Endothelial cell of umbilical vein (primary cell): ENCODE data around the gene ATP6V1F. TPM values are rescaled to one million over a fixed set of nuclear protein-coding genes. Genes with fewer than 3 reads are reported as not detected.

ENCODE experiments used
- BruUV-seq: library from RNA; stranded (reverse); fragments of 400-500 nt; replicated peaks from 2 replicates; lab custom pipeline; 2021; lab: Mats Ljungman, UMichigan
- CTCF ChIA-PET: fragments of 300-600, 350-600 bp; sonication (Branson Sonifier 250); formaldehyde crosslinking; loops from one replicate; lab custom pipeline; 2021; ENCODE audit warnings: antibody characterized with exemption, inconsistent platforms; lab: Charles Lee
- POLR2A ChIA-PET: fragments of 300-600, 350-600 bp; sonication (Branson Sonifier 250); formaldehyde crosslinking; loops from one replicate; lab custom pipeline; 2021; ENCODE audit warnings: antibody characterized with exemption, inconsistent platforms; lab: Charles Lee
- DNase-seq: peaks from one replicate; pipeline ENCODE4 v3.0.0-alpha.2; 2011; ENCODE audit warnings: low read depth, low spot score
- FAIRE-seq: peaks from 2 replicates; lab custom pipeline; 2011; peaks lifted over from hg19 to GRCh38; lab: Jason Lieb, UNC
- H2AFZ ChIP-seq: 2 replicates; pipeline ENCODE4 v1.6.0; 2012; ENCODE audit warnings: low read depth, low read length, control low read depth, inconsistent platforms
- H3K27ac ChIP-seq: 2 replicates; pipeline ENCODE4 v1.5.1; 2011; ENCODE audit warnings: low read depth, mild to moderate bottlenecking, control low read depth, low read length, moderate library complexity; ENCODE audit not compliant: insufficient read depth
- H3K27me3 ChIP-seq, 2 experiments: 2 replicates each; pipeline versions ENCODE4 v1.6.0 to v1.6.1; 2011; ENCODE audit warnings: low read length in 2 of 2, mixed read lengths in 1 of 2; ENCODE audit not compliant: control insufficient read depth in 2 of 2, insufficient read depth in 2 of 2
- H3K36me3 ChIP-seq, 2 experiments: 2 replicates in 1 of 2; 3 replicates in 1 of 2; pipeline ENCODE4 v1.5.1; 2011; ENCODE audit warnings: low read length in 2 of 2, mild to moderate bottlenecking in 1 of 2, moderate library complexity in 1 of 2; ENCODE audit not compliant: control insufficient read depth in 2 of 2, insufficient read depth in 2 of 2; ENCODE audit errors: extremely low read depth in 1 of 2
- H3K4me1 ChIP-seq: 3 replicates; pipeline ENCODE4 v1.5.1; 2011; ENCODE audit warnings: mild to moderate bottlenecking, low read length; ENCODE audit not compliant: control insufficient read depth, insufficient read depth; ENCODE audit errors: extremely low read depth
- H3K4me2 ChIP-seq: 2 replicates; pipeline ENCODE4 v1.6.1; 2011; ENCODE audit warnings: low read length, control low read depth, mixed read lengths; ENCODE audit not compliant: insufficient read depth
- H3K4me3 ChIP-seq, 3 experiments: fragments of 200-600 bp in 1 of 3; sonication (generic), shearing (Covaris generic) in 1 of 3; replicated peaks in 1 of 3; 2 replicates each; pipeline ENCODE4 v1.5.1; 2011 to 2016; ENCODE audit warnings: control low read depth in 3 of 3, low read length in 3 of 3, mild to moderate bottlenecking in 2 of 3, inconsistent platforms in 1 of 3, low read depth in 1 of 3, moderate library complexity in 1 of 3; ENCODE audit not compliant: insufficient read depth in 1 of 3
- H3K79me2 ChIP-seq: 2 replicates; pipeline ENCODE4 v1.6.0; 2012; ENCODE audit warnings: low read length, inconsistent platforms; ENCODE audit not compliant: control insufficient read depth, insufficient read depth
- H3K9ac ChIP-seq: replicated peaks from 2 replicates; pipeline ENCODE3; 2011; ENCODE audit warnings: low read length, control low read depth; ENCODE audit not compliant: insufficient read depth; ENCODE audit errors: extremely low read depth
- H3K9me1 ChIP-seq: replicated peaks from 3 replicates; pipeline ENCODE4 v1.6.0; 2011; ENCODE audit warnings: mild to moderate bottlenecking, low read length; ENCODE audit not compliant: control insufficient read depth, insufficient read depth; ENCODE audit errors: extremely low read depth
- H3K9me3 ChIP-seq: replicated peaks from 2 replicates; pipeline ENCODE4 v1.5.1; 2012; ENCODE audit warnings: low read length, inconsistent platforms; ENCODE audit not compliant: control insufficient read depth, insufficient read depth
- H4K20me1 ChIP-seq: replicated peaks from 2 replicates; pipeline ENCODE3; 2011; ENCODE audit warnings: mild to moderate bottlenecking, low read length; ENCODE audit not compliant: control insufficient read depth, insufficient read depth; ENCODE audit errors: extremely low read depth
- CTCF ChIP-seq, 2 donors: IDR thresholded peaks; 1 replicate in 1 of 2; 2 replicates in 1 of 2; pipeline ENCODE4 v1.5.1; 2011; ENCODE audit warnings: low read length in 2 of 2, mild to moderate bottlenecking in 2 of 2, moderate library complexity in 2 of 2, control low read depth in 1 of 2, inconsistent platforms in 1 of 2, low read depth in 1 of 2; ENCODE audit not compliant: insufficient read depth in 1 of 2; ENCODE audit errors: extremely low read depth in 1 of 2
- EZH2 ChIP-seq: IDR thresholded peaks from 2 replicates; pipeline ENCODE4 v1.6.1; 2012; ENCODE audit warnings: borderline replicate concordance, low read depth, mild to moderate bottlenecking, moderate library complexity, low read length, inconsistent platforms; ENCODE audit not compliant: severe bottlenecking
- FOS ChIP-seq: IDR thresholded peaks from 2 replicates; pipeline ENCODE4 v1.6.1; 2011; ENCODE audit warnings: mild to moderate bottlenecking, low read length, moderate library complexity, borderline replicate concordance; ENCODE audit not compliant: insufficient read depth
- GATA2 ChIP-seq: IDR thresholded peaks from 2 replicates; pipeline ENCODE4 v1.7.0; 2011; ENCODE audit warnings: low read depth, mild to moderate bottlenecking, moderate library complexity, mixed read lengths, low read length; ENCODE audit not compliant: insufficient read length, insufficient read depth
- JUN ChIP-seq: IDR thresholded peaks from 2 replicates; pipeline ENCODE4 v1.6.1; 2011; ENCODE audit warnings: borderline replicate concordance, low read depth; ENCODE audit not compliant: insufficient read length, insufficient read depth
- MAX ChIP-seq: IDR thresholded peaks from 2 replicates; pipeline ENCODE4 v1.6.1; 2011; ENCODE audit not compliant: insufficient read depth, insufficient read length
- MYC ChIP-seq: IDR thresholded peaks from one replicate; pipeline ENCODE4 v1.6.1; 2011; ENCODE audit warnings: mild to moderate bottlenecking, low read depth, low read length
- POLR2A ChIP-seq: IDR thresholded peaks from 2 replicates; pipeline ENCODE4 v1.6.1; 2012; ENCODE audit warnings: low read depth, mild to moderate bottlenecking, control low read depth, low read length
- POLR2AphosphoS5 ChIP-seq: IDR thresholded peaks from 2 replicates; pipeline ENCODE4 v1.6.1; 2012; ENCODE audit warnings: low read depth, mild to moderate bottlenecking, control low read depth, low read length, moderate library complexity; ENCODE audit not compliant: insufficient read depth
- dilution Hi-C: fragments of 300-500 bp; cut with MboI; formaldehyde crosslinking; loops from one replicate; pipeline ENCODE4 v1.15.0; 2019; ENCODE audit warnings: low sequenced_read_pairs; ENCODE audit not compliant: extremely low pct_ligation_motif_present
- intact Hi-C: fragments of 100-400 bp; cut with micrococcal nuclease; formaldehyde crosslinking; loops from one replicate; pipeline ENCODE4 v1.10.0; 2022
- polyA plus RNA-seq, 4 experiments: library from polyadenylated mRNA; depleted of rRNA in 3 of 4; stranded (reverse) in 3 of 4; unstranded in 1 of 4; fragments of >200 nt; gene quantifications; 2 replicates each; pipeline versions ENCODE4 v1.2.1 to v1.2.3, GENCODE V29; 2011 to 2012; ENCODE audit warnings: missing spikeins in 1 of 4
- total RNA-seq: library from RNA; stranded (reverse); gene quantifications from 2 replicates; pipeline ENCODE4 v1.2.3, GENCODE V29; 2021

ATP6V1F gene
- total and polyA plus RNA-seq, 2 donors (not counting 3 experiments of a cell fraction or from before 2014, with no cell fraction given) = 156 to 360 TPM

DNA sequence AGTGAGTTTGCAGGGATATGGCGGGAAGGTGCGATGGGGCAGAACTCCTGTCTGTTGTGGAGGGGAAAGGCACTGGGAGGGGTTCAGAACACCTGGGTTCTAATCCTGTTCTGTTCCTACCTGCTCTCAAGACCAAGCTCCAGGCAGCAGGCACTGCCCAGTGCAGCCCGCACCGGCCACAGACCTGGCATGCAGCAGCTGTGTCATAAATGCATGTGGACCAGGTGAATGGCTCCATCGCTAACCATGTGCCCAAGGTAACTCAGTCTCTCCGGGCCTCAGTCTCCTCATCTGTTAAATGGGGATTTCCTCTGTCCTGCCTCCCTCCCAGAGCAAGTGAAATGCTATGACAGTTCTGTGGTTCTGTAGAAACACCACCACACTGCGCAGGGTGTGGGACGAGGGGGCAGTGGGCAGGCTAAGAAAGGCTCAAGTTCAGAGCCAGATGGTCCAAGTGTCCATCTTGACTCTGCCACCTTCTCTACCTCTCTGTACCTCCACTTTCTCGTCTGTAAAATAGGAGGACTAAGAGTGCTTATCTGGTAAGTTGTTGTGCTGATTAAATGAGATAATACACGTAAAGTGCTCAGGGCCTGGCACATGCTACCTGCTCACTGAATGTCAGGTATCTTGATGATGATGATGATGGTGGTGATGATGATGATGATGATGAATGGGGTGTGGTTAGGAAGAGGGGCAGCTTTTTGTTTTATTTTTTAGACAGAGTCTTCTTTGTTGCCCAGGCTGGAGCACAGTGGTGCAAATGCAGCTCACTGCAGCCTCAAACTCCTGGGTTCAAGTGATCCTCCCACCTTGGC, 22.9 kb downstream of the ATP6V1F start:
- intact Hi-C loops = no loop called here
- no TSS peak for BruUV-seq
- TF ChIP-seq POLR2AphosphoS5 = no peak
- Histone ChIP-seq H3K79me2 (no peaks in the 10 kb centered on the region), H3K36me3 (no peaks in the 10 kb centered on the region), H3K9me1 (no peaks in the 10 kb centered on the region), H3K4me1 (no peaks in the 10 kb centered on the region), H4K20me1 (no peaks in the 10 kb centered on the region), H3K9ac (no peak overlapping the region), H2AFZ (no peak overlapping the region), H3K4me2 (no peak overlapping the region), H3K27me3 (peaks cover 1 to 2% of the 10 kb centered on the region in 2 experiments), H3K9me3 (no peaks in the 10 kb centered on the region), H3K4me3 (no peak overlapping the region), H3K27ac (no peak overlapping the region)
- FAIRE-seq (no peak), DNase-seq (no peak)
- CTCF ChIA-PET = interaction anchor here (0.9 to 2.8 kb wide), 5 partner anchors 10 to 426 kb away, joined by 3 to 10 read pairs (median 5); partner anchors contain the start of gene ATP6V1F
- dilution Hi-C loops = no loop called here
- POLR2A ChIA-PET = interaction anchor here (0.7 kb wide), 1 partner anchor 459 kb away, joined by 3 read pairs; no protein-coding TSS in a partner anchor

DNA sequence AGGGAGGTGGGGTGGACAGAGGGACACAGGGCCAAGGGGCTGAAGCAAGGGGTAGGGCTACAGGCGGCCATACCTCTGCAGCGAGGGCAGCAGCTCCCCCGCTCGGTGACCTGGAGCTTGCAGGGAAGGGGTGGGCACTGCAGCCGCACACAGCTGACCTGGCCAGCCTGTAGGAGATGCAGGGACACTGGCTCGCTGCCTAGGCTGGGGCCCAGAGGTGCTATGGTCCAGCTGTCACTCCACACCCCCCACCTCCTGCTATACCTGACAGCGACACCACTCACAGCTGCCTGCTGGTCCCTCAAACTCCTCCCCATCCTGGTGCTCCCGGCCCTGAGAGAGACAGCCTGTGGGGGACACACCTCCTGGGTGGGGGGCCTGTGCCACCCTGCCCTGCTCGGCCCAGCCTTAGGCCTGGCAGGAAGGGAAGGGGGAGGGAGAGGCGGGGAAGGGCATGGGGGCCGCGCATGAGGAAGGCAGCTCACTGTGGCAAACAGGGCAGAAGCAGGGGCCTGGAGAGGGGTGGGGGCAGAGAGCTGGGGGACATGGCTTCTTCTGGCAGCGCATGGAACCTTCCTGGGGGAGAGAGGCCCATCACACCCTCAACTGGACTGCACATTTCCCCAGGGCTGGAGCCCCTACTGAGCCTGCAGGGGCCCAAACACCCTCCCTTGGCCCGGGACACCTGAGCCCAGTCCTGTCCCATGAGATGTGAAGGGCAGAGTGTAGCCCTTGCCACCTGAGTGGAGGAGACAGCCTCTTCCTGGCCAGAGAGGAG, 23.9 kb downstream of the ATP6V1F start:
- TF ChIP-seq MAX (no peak), GATA2 (no peak), POLR2A (no peak), EZH2 (no peak), POLR2AphosphoS5 (no peak), MYC (no peak), CTCF (IDR thresholded peaks at IDR 0.05; ENCODE audit: extremely low read depth in 1 of 2, insufficient read depth in 1 of 2, low read depth in 1 of 2, low read length in 2 of 2) (no peak), FOS (no peak), JUN (no peak)
- H4K20me1 ChIP-seq = no peaks in the 10 kb centered on the region
- no peaks in the 10 kb centered on the region for H3K9me1 ChIP-seq
- no peak overlapping the region for H3K27ac ChIP-seq
- FAIRE-seq (no peak), DNase-seq (no peak)
- BruUV-seq = no TSS peak
- H3K4me3 ChIP-seq = no peak overlapping the region
- dilution Hi-C loops (no loop called here), intact Hi-C loops (no loop called here)
- H3K4me1 ChIP-seq = no peaks in the 10 kb centered on the region
- no peaks in the 10 kb centered on the region for H3K79me2 ChIP-seq
- H2AFZ ChIP-seq = no peak overlapping the region
- ChIA-PET POLR2A (no interaction called here), CTCF (interaction anchor here (0.9 to 2.0 kb wide), 2 partner anchors 11 to 427 kb away, joined by 3 to 5 read pairs; no protein-coding TSS in a partner anchor)
- H3K27me3 ChIP-seq = peaks cover 6 to 10% of the 10 kb centered on the region in 2 experiments
- no peak overlapping the region for H3K4me2 ChIP-seq
- H3K9me3 ChIP-seq = no peaks in the 10 kb centered on the region
- H3K36me3 ChIP-seq = no peaks in the 10 kb centered on the region
- no peak overlapping the region for H3K9ac ChIP-seq
